ENCODE results near the gene GRM8.

GRM8 gene

DNA sequence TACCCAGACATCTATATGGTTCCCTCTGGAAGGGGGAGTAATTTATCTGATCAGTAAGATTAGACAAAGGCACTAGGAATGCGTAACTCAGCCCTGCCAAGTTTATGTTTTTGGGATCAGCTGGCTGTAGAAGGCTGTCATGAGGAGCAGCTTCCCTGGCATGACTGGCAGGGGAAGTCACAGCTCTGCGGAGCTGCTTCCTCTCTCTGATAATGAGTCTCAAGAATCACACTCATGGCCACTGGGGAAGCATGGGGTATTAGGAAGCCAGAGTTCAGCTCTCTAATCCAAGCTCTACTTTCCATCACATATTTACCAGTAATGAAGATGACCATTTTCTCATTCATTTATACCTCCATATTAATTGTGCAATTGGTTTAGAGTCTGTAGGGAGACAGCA, 758.9 kb downstream of the GRM8 start:
- DNase-seq = no peak

DNA sequence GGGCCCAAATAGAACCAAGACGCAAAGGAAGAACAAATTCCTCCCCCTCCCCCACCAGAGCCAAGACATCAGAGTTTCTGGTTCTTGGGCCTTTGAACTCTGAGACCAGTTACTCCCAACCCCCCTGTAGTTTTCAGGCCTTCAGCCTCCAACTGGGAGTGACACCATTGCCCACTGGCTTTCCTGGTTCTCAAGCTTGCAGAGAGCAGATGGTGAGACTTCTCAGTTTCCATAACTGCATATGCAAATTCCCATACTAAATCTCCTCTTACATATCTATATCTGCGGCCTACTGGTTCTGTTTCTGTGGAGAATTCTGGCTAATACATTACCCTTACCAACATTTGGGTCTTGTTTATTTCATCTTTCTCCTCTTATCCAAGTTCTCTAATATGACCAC, 762.9 kb downstream of the GRM8 start:
- DNase-seq = no peak

DNA sequence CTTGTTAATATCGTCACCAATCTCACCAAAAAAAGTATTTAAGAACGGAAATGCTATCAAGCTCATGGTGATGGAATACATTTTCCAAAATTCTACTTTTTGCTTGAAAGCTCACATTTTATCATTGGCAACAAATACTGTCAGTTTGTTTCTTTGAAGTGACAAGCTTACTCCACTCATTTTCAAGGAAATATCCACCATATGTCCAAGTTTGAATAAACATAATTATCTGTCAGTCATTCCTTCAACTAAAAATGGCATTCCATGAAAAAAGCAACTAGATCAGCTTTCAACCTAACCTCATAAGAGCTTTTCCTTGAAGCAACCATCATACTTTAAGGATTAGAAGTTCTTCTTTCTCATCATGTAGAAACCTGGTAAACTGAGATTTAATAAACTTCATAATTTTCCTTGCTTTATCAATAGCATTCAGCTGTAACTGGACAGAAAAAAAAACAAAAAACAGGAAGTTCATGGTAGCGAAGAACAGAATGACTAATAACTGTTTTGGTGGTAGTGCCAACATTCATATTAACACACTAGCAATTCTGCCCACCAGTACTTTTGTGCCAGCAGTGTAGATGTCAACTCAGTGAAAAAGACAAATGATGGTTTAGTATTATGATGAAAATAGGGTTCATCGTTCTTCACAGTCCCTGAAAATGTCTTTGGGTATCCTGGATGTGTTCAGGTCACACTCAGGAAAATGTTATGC, 764.9 kb downstream of the GRM8 start:
- DNase-seq = no peak

DNA sequence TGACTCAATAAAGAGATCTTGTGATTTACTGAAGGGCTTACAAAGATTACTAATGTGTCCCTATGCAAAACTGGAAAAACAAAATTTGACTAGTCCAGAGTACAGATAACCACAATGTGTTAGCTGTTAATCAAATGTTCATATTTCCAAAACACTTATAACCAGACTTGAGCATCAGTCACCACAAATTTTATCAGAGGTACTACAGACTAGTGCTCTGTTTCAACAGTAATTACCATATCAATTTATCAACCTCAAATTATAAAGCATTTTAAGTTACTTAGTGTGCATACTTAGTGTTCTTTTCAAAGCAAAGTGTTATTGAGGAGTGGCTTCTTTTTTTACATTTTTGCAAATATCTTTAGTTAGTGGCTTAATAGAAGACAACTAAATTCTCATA, 765.9 kb downstream of the GRM8 start:
- no peak for DNase-seq

DNA sequence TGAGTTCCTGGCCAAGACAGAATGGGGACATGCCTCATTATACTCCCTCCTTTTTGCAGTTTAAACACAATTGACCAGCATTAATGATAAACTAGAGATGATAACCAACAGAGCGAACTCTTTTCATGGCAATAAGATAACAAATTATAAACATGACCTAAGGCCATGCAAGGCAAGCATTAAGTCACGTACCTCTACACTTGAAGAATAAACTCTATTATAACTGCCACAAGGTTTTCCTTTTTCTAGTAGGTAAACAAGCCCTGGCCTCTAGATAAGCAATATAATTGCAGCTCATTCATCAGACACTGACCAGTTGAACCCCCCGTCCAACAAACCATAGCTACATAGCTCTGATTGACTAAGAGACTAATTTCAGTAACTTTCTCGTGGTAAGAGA, 767.0 kb downstream of the GRM8 start:
- no peak for DNase-seq

DNA sequence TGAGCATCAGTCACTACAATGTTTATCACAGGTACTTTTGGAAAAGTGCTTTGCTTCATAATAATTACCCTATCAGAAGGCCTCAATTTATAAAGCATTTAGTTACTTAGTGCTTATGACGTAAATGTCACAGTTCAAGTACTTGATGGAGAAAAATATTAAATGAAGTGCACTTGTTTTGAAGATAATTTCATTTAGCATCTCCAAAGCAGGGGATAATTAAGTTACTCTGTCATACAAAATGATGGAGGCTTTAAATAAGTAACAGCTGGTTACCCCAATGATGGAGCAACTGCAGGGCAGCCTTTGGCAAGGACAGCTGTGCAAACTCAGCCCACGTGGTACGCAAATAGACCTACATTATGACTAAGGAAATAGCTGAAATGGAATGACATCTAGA, 768.8 kb downstream of the GRM8 start:
- DNase-seq = no peak

DNA sequence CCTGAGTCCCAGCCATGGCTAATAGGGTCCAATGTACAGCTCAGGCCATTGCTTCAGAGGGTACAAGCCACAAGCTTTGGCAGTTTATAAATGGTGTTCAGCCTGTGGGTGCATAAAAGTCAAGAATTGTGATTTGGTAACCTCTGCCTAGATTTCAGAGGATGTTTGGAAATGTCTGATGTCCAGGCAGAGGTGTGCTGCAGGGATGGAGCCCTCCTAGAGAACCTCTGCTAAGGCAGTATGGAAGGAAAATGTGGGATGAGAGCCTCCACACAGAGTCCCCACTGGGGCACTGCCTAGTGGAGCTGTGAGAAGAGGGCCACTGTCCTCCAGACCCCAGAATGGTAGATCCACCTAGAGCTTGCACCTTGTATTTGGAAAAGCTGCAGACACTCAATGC, 779.9 kb downstream of the GRM8 start:
- DNase-seq = no peak

DNA sequence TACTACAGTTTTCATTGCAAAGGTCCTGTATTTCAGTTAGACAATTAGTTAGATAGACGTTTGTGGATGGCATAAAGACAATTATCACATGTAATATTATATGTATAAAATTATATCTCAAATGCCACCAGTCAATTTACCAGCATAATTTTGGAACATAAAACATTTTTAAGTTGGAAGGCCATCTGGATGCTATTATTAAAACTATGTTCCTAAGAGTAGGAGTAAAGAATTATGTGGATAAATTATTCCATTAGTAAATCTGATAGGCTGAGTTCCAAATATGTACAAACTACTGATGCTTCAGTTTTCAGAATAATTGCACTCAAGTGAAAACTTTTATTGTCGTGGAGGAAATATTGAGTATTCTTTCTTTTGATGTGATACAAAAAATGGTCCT, 790.3 kb downstream of the GRM8 start:
- DNase-seq = no peak

DNA sequence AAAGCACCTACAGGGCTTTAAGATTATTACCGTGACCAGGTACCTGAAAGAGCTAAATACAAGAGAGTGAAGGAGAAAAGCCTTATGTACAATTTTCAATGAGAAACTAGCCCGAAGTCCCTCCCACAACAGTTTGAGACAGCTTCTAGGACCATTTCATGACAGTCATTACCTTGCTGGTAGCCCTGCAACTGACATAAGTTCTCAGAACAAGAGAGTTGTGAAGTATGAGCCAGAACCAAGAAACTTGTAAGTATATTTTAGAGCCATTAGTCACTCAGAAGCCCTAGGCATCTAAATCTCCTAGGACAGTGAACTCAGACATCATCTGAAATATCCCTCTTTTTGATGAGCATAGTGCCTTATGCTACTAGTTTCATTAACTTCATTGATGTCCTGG, 792.1 kb downstream of the GRM8 start:
- no peak for DNase-seq

DNA sequence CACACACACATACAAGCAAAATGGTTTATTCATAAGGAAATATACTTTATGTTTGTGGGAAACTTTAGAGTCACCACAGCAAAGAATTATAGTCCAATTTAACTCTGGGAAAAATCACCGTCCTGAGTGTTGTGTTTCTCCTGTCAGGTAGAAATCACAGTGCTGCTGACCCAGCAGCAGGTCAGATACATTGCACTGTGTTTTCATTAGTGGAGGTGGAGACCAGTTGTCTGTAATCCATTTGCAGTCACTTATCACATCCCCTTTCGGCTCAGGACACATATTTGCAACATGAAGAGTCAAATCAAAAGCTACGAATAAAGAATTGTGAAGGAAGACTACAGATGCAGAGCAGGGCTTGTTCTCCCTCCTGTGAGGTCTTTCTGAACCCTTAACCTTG, 799.6 kb downstream of the GRM8 start:
- DNase-seq = no peak

DNA sequence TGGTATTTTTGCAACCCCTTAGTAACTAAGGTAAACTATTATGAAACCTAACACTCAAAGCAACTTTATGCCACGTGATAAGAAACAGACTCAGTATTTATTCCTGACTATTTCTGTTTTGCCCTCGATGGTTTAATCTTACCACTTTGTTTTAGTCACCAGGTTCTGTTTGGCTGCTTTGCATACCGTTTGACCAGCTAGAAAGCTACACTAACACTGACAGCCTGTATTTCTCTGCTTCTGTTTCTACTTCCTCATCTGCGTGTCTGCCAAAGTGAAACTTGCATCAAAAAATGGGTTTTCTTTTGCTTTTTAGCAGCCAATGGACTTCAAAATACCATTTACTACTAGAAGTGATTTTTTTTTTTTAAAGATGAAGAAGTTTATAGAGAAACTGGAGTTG, 802.5 kb downstream of the GRM8 start:
- DNase-seq = no peak

DNA sequence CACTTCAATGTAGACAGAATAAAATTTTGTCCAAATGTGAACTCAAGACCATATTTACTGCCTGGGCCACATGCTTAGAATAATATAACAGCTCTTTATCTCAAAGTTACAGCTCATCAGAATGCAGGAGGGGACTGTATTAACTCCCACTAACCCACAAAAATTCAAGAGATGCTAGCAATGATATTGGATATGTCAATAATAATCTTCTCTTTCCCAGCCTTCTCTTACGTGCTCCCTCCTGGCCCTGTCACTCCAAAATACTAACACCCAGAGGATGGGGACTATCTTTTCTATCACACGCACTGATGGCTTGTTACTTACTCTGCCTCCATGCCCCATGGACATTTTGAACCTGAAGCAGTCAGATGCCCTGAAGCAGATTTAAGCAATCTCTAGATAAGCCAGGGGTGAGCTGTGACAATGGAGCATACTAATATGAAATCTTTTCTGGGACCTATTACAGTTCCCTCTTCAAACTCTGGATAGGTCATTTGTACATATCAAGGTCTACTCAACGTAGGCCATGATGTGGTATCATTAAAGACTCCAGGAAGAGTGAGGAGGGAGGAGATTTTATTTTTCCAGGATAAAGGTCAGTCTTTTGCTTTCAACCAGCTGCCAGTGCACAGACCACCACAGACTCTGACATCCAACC, 803.0 kb downstream of the GRM8 start:
- no peak for DNase-seq

DNA sequence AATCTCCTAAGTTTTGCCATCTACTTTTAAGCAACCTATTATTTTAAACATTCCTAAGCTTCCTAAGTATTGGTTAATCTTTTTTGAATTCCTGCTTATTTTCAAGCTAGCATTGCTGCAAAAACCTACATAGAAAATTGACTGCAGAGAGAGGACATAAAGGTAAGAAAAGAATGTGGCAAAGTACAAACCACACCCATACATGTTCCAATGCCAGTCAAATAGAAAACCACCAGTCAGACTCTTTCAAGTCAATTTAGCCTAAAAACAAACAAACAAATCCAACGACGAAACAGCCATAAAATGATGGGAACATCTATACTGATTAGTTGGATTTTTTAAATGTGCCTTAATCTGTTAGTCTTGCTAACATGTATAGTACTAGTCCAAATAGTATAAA, 804.8 kb downstream of the GRM8 start:
- DNase-seq = no peak

DNA sequence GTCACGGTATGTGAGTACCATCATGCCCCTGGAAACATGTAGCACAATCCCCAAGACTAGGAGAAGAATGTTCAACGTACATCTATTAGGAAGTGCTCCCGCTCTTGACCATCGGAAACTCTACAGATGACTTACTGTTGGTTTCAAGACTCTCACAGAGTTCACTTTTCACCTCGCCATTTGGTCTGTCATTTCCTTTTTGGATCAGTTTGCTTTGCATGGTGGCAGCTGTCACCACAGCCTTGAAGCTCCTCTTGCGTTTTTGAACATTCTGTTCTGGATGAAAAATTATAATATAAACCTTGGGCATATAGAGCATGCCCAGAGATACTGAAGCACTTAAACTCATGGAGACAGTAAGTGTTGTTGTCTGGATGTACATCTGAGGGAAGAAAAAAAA, 806.8 kb downstream of the GRM8 start:
- DNase-seq = no peak

DNA sequence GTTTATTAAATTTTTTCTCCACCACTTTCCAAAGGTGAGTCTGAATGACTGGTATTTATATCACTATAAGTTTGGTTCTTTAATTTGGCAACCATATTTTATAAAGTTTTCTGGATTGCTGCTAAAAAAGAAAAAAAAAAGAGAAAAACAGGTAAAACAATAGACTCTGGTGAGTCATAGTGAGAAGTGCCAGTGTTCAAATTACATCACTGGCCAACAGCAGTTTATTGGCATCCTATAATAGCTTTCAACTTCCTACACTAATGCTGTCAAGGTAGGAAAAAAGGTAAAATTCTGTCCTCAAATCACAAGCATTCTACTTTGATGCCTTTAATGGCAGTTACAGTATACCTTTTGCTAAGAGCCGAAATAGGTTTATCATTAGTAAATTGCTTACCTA, 808.8 kb downstream of the GRM8 start:
- no peak for DNase-seq

DNA sequence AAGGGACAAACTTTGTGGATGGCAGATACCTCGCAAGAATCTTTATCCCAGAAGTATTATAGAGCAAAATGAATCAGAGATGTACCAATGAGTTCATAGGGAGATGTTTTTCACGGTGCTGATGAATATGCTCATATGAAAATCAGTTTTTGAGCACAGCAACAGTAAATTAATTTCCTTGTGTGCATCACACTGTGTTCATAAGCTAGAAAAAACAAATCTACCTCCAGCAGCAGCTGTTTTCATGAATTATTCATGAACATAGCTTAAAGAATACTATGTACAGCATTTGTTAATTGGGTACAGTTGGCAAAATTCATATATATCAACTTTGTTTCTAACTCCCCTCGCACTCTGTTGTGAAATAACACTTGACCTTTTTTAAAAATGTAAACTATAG, 809.8 kb downstream of the GRM8 start:
- DNase-seq = no peak

DNA sequence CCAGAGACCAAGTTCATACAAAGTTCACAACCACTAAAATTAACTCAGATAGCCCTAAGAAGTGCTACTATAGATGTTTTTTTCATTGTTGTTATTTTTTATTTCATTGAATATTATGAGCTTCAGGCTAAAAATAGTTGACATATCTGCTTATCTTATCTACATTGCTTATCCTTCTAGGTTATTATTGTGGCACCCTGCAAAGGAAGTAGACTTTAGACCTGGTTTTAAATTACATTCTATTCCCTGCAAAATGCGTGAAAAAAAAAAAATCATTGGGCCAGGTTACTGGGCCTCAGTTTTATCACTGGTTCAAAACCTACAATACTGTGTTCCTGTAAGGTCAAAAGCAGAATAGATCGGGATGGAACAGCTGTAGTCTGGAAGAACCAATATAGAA, 811.0 kb downstream of the GRM8 start:
- DNase-seq = no peak

DNA sequence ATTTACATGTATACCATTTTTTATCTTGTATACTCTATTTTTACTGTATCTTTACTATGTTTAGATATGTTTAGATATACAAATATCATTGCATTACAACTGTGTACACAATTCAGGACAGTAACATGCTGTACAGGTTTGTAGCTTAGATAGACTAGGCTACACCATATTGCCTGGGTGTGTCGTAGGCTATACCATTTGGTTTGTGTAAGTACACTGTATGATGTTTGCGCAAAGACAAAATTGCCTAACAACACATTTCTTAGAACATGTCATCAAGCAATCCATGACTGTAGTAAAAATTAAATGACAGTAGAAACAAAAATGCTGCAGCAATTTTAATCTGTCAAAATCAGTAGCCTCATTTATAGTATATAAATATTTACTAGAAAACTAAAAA, 812.2 kb downstream of the GRM8 start:
- DNase-seq = no peak

DNA sequence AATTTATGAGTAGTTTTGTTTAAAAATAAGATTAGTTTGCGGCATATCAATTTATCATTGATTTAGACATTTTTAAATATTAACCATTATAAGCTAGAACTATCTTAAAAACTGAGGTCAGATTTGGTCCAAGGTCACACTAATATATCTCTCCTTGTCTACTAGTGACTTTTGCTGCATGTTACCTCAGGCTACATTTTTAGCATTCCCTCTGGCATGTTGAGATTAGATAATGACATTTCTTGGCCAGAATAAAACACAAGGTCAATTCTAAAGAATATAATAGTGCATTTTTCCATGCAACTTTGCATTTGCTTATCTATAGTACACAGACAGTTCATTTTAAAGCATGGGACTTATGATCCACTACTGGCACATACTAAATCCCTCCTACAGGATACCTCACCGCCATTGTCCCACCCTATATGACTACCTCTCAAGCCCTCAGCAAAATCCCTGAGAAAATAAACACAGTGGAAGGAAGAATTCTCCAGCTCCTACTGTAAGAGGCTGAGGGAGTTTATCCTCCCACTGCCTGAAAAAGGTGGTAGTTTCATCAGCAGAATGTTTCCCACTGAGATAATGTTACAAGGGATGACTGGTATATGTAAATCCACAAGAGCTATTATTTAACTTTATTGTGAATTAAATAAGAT, 816.4 kb downstream of the GRM8 start:
- DNase-seq = no peak

DNA sequence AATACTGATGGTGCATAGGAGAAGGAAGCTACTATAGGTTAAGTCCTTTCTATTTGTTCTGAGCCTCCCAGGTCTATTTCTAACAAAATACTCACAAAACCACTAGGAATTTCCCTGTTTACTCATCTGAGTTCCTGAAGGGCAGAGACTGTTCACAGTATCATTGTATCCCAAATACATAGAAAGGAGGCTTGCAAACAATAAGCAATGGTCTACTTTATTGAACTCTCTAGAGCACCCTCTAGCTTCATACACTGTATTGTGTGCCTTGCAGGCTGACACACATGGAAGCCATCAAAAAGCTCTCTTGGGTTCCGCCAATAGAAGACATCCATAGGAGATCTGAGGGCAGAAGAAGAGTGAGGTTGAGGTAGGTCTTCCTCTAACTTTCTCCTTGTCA, 826.1 kb downstream of the GRM8 start:
- no peak for DNase-seq

DNA sequence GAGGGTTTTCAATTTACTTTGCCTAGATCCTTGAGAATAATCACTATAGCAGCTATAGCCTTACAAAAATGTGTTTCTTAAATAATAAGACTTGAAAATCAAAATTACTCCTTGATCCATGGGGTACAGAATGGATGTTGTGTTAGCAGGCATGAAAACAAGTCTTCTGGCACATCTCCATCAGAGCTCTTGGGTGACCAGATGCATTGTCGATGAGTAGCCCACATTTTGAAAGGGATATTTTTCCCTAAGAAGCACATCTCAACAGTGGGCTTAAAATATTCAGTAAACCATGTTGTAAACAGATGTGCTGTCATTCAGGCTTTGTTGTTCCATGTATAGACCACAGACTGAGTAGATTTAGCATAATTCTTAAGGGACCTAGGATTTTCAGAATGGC, 827.8 kb downstream of the GRM8 start:
- no peak for DNase-seq

DNA sequence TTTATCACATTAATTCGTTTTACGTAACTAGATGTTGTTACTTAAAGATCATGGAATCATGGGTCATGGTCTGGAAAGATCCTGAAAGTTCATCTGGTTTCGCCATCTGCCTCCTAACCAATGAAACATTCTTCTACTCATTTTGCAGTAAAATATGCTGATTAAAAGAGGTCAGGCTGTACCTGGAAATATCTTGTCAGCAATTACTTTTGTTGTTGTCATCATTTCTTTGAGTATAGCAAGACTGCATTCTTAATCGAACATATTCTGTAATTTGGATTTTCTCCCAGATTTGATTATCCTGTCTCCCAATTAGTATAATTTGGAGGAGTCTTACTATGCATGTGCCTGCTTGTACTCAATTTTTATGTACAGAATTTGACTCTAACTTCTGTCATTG, 833.7 kb downstream of the GRM8 start:
- no peak for DNase-seq

DNA sequence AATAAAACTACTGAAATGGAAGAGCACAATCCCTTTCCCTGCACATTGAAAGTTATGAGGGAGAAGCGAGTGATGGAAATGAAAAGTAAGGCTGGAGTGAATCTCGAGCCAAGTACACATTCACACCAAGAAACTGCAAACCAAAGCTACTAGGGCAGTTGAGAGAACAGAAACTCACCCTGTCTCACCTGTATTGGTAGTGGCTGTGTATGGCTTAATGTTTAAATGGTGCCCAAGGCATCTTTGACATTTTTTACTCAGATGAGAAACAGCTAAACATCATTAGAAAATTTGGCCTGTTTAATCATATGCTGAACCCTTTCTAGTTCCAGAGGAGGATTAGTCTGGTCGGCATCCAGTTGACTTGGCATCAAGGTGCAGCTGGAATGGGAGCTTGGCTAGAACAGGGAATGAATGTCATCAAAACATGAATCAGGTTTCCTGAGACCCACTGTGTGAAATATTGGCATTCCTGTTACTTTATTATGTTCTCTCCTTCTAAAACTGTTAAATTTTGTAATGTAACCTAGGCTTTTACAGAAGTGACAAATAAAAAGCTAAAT, 840.8 kb downstream of the GRM8 start:
- no peak for DNase-seq
